ENCODE data around the gene BCAS3. TPM values are rescaled to one million over a fixed set of nuclear protein-coding genes. Genes with fewer than 3 reads are reported as not detected.

Gene BCAS3
- total and polyA plus RNA-seq, 5 experiments from 2014 or later = 25.7 to 41.4 (median 32.8) TPM

DNA sequence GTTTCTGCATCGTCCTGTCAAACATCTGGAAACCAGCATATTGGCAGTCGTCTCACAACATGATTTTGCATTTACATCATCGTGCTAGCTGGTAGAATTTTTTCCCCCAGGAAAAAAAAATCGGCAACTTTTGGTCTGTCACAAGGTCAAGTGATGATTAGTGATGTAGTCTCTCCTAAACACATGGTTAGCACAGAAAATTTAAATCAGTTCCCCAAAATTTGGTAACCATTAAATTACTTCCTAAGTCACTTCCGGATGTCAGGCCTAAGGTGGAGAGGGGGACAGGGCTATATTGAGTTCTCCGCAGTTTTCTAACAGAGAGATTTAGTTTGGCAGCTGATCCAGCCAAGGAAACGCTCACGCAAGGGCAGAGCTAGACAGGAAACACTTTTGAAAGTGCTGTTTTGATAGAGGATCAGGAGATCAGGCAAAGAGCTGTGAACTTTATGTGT, 451.0 kb downstream of the BCAS3 start:
- no peaks in the 10 kb centered on the region for H3K36me3 Mint-ChIP-seq
- peak overlapping the region in 5 of 10 donors; percentile 1 to 38 (median 6) for H3K27ac Mint-ChIP-seq
- no peaks in the 10 kb centered on the region for H3K9me3 Mint-ChIP-seq
- DNase-seq = no peak
- H3K4me3 Mint-ChIP-seq = peak overlapping the region in 1 of 10 donors; percentile 7
- peaks cover 11 to 29% (median 18%) of the 10 kb centered on the region in 4 donors for H3K4me1 Mint-ChIP-seq
- POLR2A ChIA-PET = no interaction called here
- no peak for ATAC-seq
- H3K27me3 Mint-ChIP-seq = no peaks in the 10 kb centered on the region

DNA sequence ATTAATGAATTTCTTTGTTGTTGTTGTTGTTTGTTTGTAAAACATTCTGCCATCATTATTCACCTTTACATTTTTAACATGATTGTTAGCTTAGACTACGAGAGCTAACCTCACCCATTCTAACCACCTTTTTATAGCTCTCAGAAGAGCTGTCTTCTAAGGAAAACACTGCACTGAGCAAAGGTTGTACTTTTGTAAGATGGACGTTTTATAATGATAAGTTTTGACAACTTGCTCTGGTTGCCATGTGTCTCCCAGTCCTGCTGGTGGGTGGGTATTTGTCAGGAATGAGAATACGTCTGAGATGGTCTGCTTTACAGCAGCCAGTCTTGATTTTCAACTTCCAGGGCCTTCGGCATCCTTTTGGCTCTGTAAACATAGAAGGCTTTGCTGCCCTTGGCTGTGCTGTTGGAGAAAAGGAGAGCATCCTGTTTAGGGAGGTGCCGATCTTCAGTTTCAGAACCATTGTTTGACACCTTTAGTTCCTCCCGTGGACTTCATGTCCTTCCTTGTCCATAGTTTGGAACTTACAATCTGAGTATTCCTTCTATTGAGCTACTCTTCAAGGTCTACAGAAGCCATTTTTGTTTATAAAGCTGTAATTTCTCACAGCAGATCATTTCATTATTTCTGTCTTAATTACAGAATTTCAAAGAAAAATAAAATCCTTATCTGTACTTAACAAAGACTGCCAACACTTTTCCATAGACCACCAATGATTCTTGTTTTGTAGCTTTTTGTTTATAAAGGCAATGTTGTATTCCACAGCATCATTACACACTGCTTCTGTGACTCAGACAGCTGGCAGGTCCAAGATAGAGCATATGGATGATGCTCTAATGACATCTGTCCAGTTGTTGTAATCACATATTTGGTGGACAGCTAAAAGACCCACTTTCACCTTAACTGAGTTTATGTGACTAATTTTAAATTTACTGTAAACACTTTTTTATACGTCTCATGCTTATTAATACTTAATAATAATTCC, 451.9 kb downstream of the BCAS3 start:
- no peak overlapping the region for H3K4me3 Mint-ChIP-seq
- DNase-seq (no peak), ATAC-seq (no peak)
- no peaks in the 10 kb centered on the region for H3K36me3 Mint-ChIP-seq
- H3K27me3 Mint-ChIP-seq = no peaks in the 10 kb centered on the region
- peak overlapping the region in 1 of 10 donors; percentile 3 for H3K27ac Mint-ChIP-seq
- no peaks in the 10 kb centered on the region for H3K9me3 Mint-ChIP-seq
- POLR2A ChIA-PET = no interaction called here
- H3K4me1 Mint-ChIP-seq = peaks cover 11 to 29% (median 20%) of the 10 kb centered on the region in 4 donors

DNA sequence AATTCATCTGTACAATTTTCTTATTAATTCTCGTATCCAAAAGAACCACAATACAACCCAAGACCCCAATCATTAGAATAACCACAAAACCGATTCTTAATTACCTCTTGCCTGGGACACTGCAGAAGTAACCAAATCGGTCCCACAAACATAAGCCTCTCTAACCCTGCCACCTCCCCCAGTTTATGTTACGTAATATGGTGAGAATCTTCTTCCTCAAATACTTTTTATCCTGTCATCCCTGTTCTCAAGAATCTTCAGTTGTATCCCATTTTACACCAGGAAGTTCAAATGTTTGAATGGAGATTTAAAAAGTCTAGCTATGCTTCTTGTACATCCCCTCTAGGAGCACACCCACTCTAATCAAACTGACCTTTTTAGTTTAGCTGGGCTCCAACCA, 452.7 kb downstream of the BCAS3 start:
- H3K9me3 Mint-ChIP-seq = no peaks in the 10 kb centered on the region
- no peaks in the 10 kb centered on the region for H3K36me3 Mint-ChIP-seq
- no peak for ATAC-seq
- POLR2A ChIA-PET = no interaction called here
- no peak for DNase-seq
- H3K4me1 Mint-ChIP-seq = peaks cover 11 to 29% (median 22%) of the 10 kb centered on the region in 4 donors
- no peak overlapping the region for H3K4me3 Mint-ChIP-seq
- H3K27ac Mint-ChIP-seq = no peak overlapping the region
- H3K27me3 Mint-ChIP-seq = no peaks in the 10 kb centered on the region

DNA sequence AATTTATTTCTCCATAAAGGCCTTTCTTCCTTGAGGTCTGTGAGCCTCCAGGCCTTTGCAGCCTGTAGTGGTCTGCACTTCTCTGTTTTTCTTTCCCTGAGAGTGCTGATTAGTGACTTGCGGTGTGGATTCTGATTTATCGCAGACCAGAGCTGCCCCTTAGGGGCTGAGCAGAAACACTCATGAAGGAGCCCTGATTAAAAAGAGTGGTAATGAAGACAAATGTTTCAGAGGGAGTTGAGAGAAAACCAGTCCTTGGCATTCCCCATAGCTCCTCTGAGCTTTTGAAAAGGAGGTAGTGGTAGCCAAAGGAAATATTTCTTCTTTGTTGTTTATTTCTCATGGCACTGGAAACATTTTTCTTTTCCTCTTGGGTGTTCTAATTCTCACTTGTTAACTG, 453.9 kb downstream of the BCAS3 start:
- Mint-ChIP-seq H3K9me3 (no peaks in the 10 kb centered on the region), H3K36me3 (no peaks in the 10 kb centered on the region), H3K27me3 (no peaks in the 10 kb centered on the region), H3K27ac (peak overlapping the region in 1 of 10 donors; percentile 70), H3K4me3 (no peak overlapping the region), H3K4me1 (peaks cover 16 to 37% (median 28%) of the 10 kb centered on the region in 4 donors)
- no peak for DNase-seq
- POLR2A ChIA-PET = no interaction called here
- no peak for ATAC-seq

- H3K27ac Mint-ChIP-seq = peak overlapping the region in 1 of 10 donors; percentile 22
- no peak for DNase-seq
- peaks cover 16 to 37% (median 30%) of the 10 kb centered on the region in 4 donors for H3K4me1 Mint-ChIP-seq
- no peaks in the 10 kb centered on the region for H3K27me3 Mint-ChIP-seq
- POLR2A ChIA-PET = no interaction called here
- no peak for ATAC-seq
- no peak overlapping the region for H3K4me3 Mint-ChIP-seq
- no peaks in the 10 kb centered on the region for H3K9me3 Mint-ChIP-seq
- no peaks in the 10 kb centered on the region for H3K36me3 Mint-ChIP-seq
Observed at GRCh38 chr17:61132524-61132923, 454.9 kb downstream of the BCAS3 start.

GRCh38 chr17:61133853-61134252, 456.2 kb downstream of the BCAS3 start:
- H3K4me1 Mint-ChIP-seq = peaks cover 12 to 35% (median 28%) of the 10 kb centered on the region in 4 donors
- no peaks in the 10 kb centered on the region for H3K9me3 Mint-ChIP-seq
- H3K36me3 Mint-ChIP-seq = no peaks in the 10 kb centered on the region
- no peak overlapping the region for H3K4me3 Mint-ChIP-seq
- ATAC-seq = no peak
- POLR2A ChIA-PET = no interaction called here
- H3K27me3 Mint-ChIP-seq = no peaks in the 10 kb centered on the region
- peak overlapping the region in 1 of 10 donors; percentile 69 for H3K27ac Mint-ChIP-seq
- no peak for DNase-seq

GRCh38 chr17:61134551-61135235, 457.0 kb downstream of the BCAS3 start:
- no peak overlapping the region for H3K4me3 Mint-ChIP-seq
- H3K36me3 Mint-ChIP-seq = no peaks in the 10 kb centered on the region
- H3K27me3 Mint-ChIP-seq = no peaks in the 10 kb centered on the region
- POLR2A ChIA-PET = no interaction called here
- no peaks in the 10 kb centered on the region for H3K9me3 Mint-ChIP-seq
- DNase-seq (no peak), ATAC-seq (no peak)
- no peak overlapping the region for H3K27ac Mint-ChIP-seq
- H3K4me1 Mint-ChIP-seq = peaks cover 18 to 38% (median 32%) of the 10 kb centered on the region in 4 donors

GRCh38 chr17:61135782-61136181, 458.1 kb downstream of the BCAS3 start:
- POLR2A ChIA-PET = no interaction called here
- H3K9me3 Mint-ChIP-seq = no peaks in the 10 kb centered on the region
- no peaks in the 10 kb centered on the region for H3K27me3 Mint-ChIP-seq
- DNase-seq (no peak), ATAC-seq (no peak)
- H3K4me3 Mint-ChIP-seq = peak overlapping the region in 6 of 10 donors; percentile 1 to 59 (median 36)
- peaks cover 24 to 47% (median 42%) of the 10 kb centered on the region in 4 donors for H3K4me1 Mint-ChIP-seq
- peak overlapping the region in 3 of 10 donors; percentile 9 to 59 (median 44) for H3K27ac Mint-ChIP-seq
- H3K36me3 Mint-ChIP-seq = no peaks in the 10 kb centered on the region

DNA sequence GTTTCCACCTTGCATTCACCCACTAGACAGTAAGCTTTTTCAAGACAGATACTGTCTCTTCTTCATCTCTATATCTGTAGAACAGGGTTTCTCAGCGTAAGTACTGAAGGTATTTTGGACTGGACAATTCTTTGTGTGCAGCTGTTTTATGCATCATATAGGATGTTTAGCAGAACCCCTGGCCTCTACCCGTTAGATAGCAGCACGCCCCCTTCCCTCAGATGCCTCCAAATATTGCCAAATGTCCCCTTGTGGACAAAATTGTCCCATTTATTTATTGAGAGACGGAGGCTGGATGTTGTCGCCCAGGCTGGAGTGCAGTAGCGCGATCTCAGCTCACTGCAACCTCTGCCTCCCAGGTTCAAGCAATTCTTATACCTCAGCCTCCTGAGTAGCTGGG, 458.6 kb downstream of the BCAS3 start:
- ATAC-seq (no peak), DNase-seq (no peak)
- peak overlapping the region in 4 of 10 donors; percentile 1 to 59 (median 42) for H3K4me3 Mint-ChIP-seq
- H3K27me3 Mint-ChIP-seq = no peaks in the 10 kb centered on the region
- peak overlapping the region in 2 of 10 donors; percentile 59 to 64 for H3K27ac Mint-ChIP-seq
- no peaks in the 10 kb centered on the region for H3K36me3 Mint-ChIP-seq
- H3K9me3 Mint-ChIP-seq = no peaks in the 10 kb centered on the region
- POLR2A ChIA-PET = no interaction called here
- peaks cover 25 to 49% (median 44%) of the 10 kb centered on the region in 4 donors for H3K4me1 Mint-ChIP-seq

GRCh38 chr17:61139219-61139618, 461.6 kb downstream of the BCAS3 start:
- POLR2A ChIA-PET = interaction anchor here (0.7 kb wide), 1 partner anchor 9 kb away, joined by 3 read pairs; no protein-coding TSS in a partner anchor
- ATAC-seq = peak; percentile 98 to 99
- Mint-ChIP-seq H3K4me1 (peaks cover 27 to 45% (median 44%) of the 10 kb centered on the region in 4 donors), H3K9me3 (no peaks in the 10 kb centered on the region), H3K27ac (peak overlapping the region; percentile 2 to 92 (median 74)), H3K27me3 (no peaks in the 10 kb centered on the region), H3K36me3 (no peaks in the 10 kb centered on the region), H3K4me3 (peak overlapping the region; percentile 7 to 82 (median 62))
- DNase-seq = peak; percentile 11 to 86 (median 66)

DNA sequence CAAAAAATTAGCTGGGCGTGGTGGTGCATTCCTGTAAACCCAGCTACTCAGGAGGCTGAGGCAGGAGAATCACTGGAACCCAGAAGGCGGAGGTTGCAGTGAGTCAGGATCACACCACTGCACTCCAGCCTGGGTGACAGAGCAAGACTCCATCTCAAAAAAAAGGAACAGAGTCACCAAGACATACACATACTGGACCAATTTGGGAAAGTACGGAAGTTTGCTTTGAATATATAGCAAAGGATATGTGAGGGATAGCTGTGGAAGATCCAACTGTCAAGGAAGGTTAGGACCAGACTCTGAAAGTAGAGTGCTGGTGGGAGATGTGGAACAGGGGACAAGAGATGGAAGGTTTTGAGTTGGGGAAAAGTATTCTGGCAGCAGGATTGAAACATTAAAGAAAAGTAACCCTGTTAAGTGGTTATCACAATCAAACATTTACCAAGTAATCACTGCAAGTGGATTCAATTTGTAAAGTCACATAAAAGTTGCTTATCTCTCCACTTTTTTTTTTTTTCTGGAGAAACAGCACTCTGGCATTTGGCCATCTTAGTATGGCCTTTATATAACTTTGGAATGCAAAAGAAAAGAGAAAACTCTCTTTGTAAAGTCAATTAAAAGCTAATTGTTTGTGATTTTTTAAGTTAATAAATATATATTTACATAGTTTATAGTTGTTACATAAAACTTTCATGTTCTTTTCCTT, 462.6 kb downstream of the BCAS3 start:
- POLR2A ChIA-PET = no interaction called here
- Mint-ChIP-seq H3K36me3 (no peaks in the 10 kb centered on the region), H3K27ac (peak overlapping the region in 7 of 10 donors; percentile 42 to 92 (median 78)), H3K4me3 (no peak overlapping the region), H3K4me1 (peaks cover 28 to 54% (median 47%) of the 10 kb centered on the region in 4 donors), H3K27me3 (no peaks in the 10 kb centered on the region), H3K9me3 (no peaks in the 10 kb centered on the region)
- ATAC-seq = no peak
- DNase-seq = no peak

- no peak overlapping the region for H3K4me3 Mint-ChIP-seq
- POLR2A ChIA-PET = no interaction called here
- no peaks in the 10 kb centered on the region for H3K36me3 Mint-ChIP-seq
- H3K27ac Mint-ChIP-seq = no peak overlapping the region
- no peaks in the 10 kb centered on the region for H3K27me3 Mint-ChIP-seq
- DNase-seq (no peak), ATAC-seq (no peak)
- H3K9me3 Mint-ChIP-seq = no peaks in the 10 kb centered on the region
- H3K4me1 Mint-ChIP-seq = peaks cover 25 to 57% (median 42%) of the 10 kb centered on the region in 4 donors
Observed at GRCh38 chr17:61143026-61143425, 465.4 kb downstream of the BCAS3 start.

All from naive thymus-derived CD8-positive, alpha-beta T cell (primary cell).